ENCODE data around the gene KCND3.

- no peak for TF ChIP-seq CTCF (IDR thresholded peaks at IDR 0.05)
- TF ChIP-seq EP300 (IDR thresholded peaks at IDR 0.05), result no peak
- no peak for TF ChIP-seq POLR2A (IDR thresholded peaks at IDR 0.05)
Observed at GRCh38 chr1:111981871-111982270, 7.6 kb downstream of the KCND3 start.

Measured in tibial nerve (tissue), 4 donors.